K562 (cell line): ENCODE measurements around the gene EDDM13. TPM values are rescaled to one million over a fixed set of nuclear protein-coding genes. Genes with fewer than 3 reads are reported as not detected.

Source experiments
- AFF1 ChIP-seq, 2 experiments: fragments of 450-650 bp; IDR thresholded peaks; 2 replicates each; pipeline ENCODE4 v1.6.1; 2018; ENCODE audit warnings: mild to moderate bottlenecking in 2 of 2, low read depth in 1 of 2; ENCODE audit not compliant: partially characterized antibody in 2 of 2
- CBFA2T2 ChIP-seq: fragments of 450-650 bp; conservative IDR thresholded peaks from 2 replicates; pipeline ENCODE4 v1.6.1; 2017; ENCODE audit warnings: mild to moderate bottlenecking
- COPS2 ChIP-seq: fragments of 450-650 bp; conservative IDR thresholded peaks from 2 replicates; pipeline ENCODE4 v1.6.1; 2016; ENCODE audit warnings: mild to moderate bottlenecking, moderate library complexity
- DMBX1 ChIP-seq: fragments of 250-450 bp; sonication (Bioruptor Pico); IDR thresholded peaks from 2 replicates; pipeline ENCODE4 v1.8.0; 2022; ENCODE audit warnings: inconsistent platforms, mild to moderate bottlenecking, moderate library complexity, borderline replicate concordance
- MAFG ChIP-seq: fragments of 450-650 bp; conservative IDR thresholded peaks from 2 replicates; pipeline ENCODE4 v1.6.1; 2016; ENCODE audit warnings: missing genetic modification characterization, missing compliant biosample characterization
- PTRF ChIP-seq: fragments of 450-650 bp; IDR thresholded peaks from 2 replicates; pipeline ENCODE4 v1.6.1; 2016; ENCODE audit warnings: mild to moderate bottlenecking, missing genetic modification characterization, missing compliant biosample characterization
- ZBTB2 ChIP-seq: fragments of 450-650 bp; IDR thresholded peaks from 2 replicates; pipeline ENCODE4 v1.6.1; 2016; ENCODE audit warnings: antibody characterized with exemption
- polyA plus RNA-seq, 8 experiments: library from polyadenylated mRNA; depleted of rRNA in 4 of 8; stranded (reverse) in 5 of 8; unstranded in 3 of 8; fragments of >200 nt; fragmentation: Nextera tagmentation in 2 of 8; fragmentation: Illumina TruSeq in 1 of 8; extraction: Ambion mirVana in 2 of 8; extraction: Trizol in 1 of 8; gene quantifications; 2 replicates each; pipeline versions ENCODE4 v1.2.1 to v1.2.3, GENCODE V29; 2011 to 2014; ENCODE audit warnings: inconsistent platforms in 1 of 8, missing spikeins in 1 of 8
- total RNA-seq, 7 experiments: library from RNA; depleted of rRNA in 6 of 7; stranded (reverse); fragments of >200 nt in 6 of 7; fragmentation: Illumina TruSeq in 2 of 7; extraction: Trizol in 2 of 7; gene quantifications; 2 replicates each; pipeline versions ENCODE4 v1.2.1 to v1.2.3, GENCODE V29; 2011 to 2021; ENCODE audit warnings: low replicate concordance in 1 of 7
- TF ChIP-seq, protein P1 (sequence below): fragments of 450-650 bp; formaldehyde crosslinking; IDR thresholded peaks from 2 replicates; pipeline ENCODE4 v1.4.0; 2020; ENCODE audit warnings: mild to moderate bottlenecking, moderate library complexity
- TF ChIP-seq, protein P2 (sequence below), 2 experiments: IDR thresholded peaks in 1 of 2; conservative IDR thresholded peaks in 1 of 2; 2 replicates each; pipeline ENCODE4 v1.6.1; 2016; ENCODE audit warnings: low read depth in 2 of 2, mild to moderate bottlenecking in 1 of 2, missing compliant biosample characterization in 1 of 2, missing genetic modification characterization in 1 of 2, moderate library complexity in 1 of 2
- TF ChIP-seq, protein P3 (sequence below): sonication (generic); formaldehyde crosslinking; IDR thresholded peaks from 2 replicates; pipeline ENCODE4 v1.8.1; 2022; ENCODE audit warnings: missing genetic modification reagents

The EDDM13 gene
- total and polyA plus RNA-seq, 9 of the 15 experiments (the other 6 are each of a cell fraction or from before 2014, with no cell fraction given): 2.0 to 7.7 (median 4.1) TPM

GRCh38 chr19:56347163-56347778 lies 74.7 kb downstream of the EDDM13 start (continued):
- TF ChIP-seq ZBTB2: no peak
- peak; percentile 82 for TF ChIP-seq CBFA2T2
- TF ChIP-seq, protein P1, sequence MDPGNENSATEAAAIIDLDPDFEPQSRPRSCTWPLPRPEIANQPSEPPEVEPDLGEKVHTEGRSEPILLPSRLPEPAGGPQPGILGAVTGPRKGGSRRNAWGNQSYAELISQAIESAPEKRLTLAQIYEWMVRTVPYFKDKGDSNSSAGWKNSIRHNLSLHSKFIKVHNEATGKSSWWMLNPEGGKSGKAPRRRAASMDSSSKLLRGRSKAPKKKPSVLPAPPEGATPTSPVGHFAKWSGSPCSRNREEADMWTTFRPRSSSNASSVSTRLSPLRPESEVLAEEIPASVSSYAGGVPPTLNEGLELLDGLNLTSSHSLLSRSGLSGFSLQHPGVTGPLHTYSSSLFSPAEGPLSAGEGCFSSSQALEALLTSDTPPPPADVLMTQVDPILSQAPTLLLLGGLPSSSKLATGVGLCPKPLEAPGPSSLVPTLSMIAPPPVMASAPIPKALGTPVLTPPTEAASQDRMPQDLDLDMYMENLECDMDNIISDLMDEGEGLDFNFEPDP (CRISPR knock-in tag): no peak
- TF ChIP-seq, protein P2, sequence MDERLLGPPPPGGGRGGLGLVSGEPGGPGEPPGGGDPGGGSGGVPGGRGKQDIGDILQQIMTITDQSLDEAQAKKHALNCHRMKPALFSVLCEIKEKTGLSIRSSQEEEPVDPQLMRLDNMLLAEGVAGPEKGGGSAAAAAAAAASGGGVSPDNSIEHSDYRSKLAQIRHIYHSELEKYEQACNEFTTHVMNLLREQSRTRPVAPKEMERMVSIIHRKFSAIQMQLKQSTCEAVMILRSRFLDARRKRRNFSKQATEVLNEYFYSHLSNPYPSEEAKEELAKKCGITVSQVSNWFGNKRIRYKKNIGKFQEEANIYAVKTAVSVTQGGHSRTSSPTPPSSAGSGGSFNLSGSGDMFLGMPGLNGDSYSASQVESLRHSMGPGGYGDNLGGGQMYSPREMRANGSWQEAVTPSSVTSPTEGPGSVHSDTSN (CRISPR knock-in tag; IDR thresholded peaks at IDR 0.05; ENCODE audit: low read depth): no peak
- TF ChIP-seq, protein P2 (tag; conservative IDR thresholded peaks at IDR 0.05; ENCODE audit: low read depth): no peak
- no peak for TF ChIP-seq AFF1 (IDR thresholded peaks at IDR 0.05; ENCODE audit: low read depth in 1 of 2, partially characterized antibody in 2 of 2)
- TF ChIP-seq COPS2: no peak
- peak; percentile 95 for TF ChIP-seq DMBX1
- TF ChIP-seq MAFG (tag): no peak
- TF ChIP-seq PTRF (tag): peak; percentile 88
- TF ChIP-seq, protein P3, sequence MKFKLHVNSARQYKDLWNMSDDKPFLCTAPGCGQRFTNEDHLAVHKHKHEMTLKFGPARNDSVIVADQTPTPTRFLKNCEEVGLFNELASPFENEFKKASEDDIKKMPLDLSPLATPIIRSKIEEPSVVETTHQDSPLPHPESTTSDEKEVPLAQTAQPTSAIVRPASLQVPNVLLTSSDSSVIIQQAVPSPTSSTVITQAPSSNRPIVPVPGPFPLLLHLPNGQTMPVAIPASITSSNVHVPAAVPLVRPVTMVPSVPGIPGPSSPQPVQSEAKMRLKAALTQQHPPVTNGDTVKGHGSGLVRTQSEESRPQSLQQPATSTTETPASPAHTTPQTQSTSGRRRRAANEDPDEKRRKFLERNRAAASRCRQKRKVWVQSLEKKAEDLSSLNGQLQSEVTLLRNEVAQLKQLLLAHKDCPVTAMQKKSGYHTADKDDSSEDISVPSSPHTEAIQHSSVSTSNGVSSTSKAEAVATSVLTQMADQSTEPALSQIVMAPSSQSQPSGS (CRISPR knock-in tag): no peak
